ENCODE data around the gene SLU7. TPM values are rescaled to one million over a fixed set of nuclear protein-coding genes. Genes with fewer than 3 reads are reported as not detected.
A peak's percentile ranks its signal among the peaks of the same experiment; 100 is the strongest.

SLU7 gene
- total RNA-seq, 1 donor from 2014 or later: 53.1 TPM

- Mint-ChIP-seq H3K27ac (ENCODE audit: unreplicated experiment) (peak overlapping the region; percentile 22), H3K27me3 (ENCODE audit: unreplicated experiment) (peaks cover 6% of the 10 kb centered on the region), H3K9me3 (ENCODE audit: unreplicated experiment) (no peaks in the 10 kb centered on the region), H3K36me3 (ENCODE audit: low read depth, unreplicated experiment) (peaks cover 6% of the 10 kb centered on the region), H3K4me1 (ENCODE audit: unreplicated experiment) (peaks cover 16% of the 10 kb centered on the region), H3K4me3 (ENCODE audit: unreplicated experiment) (no peak overlapping the region)
- no peak for DNase-seq (ENCODE audit: low spot score)
- no peak for TF ChIP-seq CTCF (IDR thresholded peaks at IDR 0.05; ENCODE audit: unreplicated experiment)
These were observed 15.2 kb upstream of the SLU7 start for GRCh38 chr5:160434022-160434531.

GRCh38 chr5:160432787-160433186 is 13.9 kb upstream of the SLU7 start:
- Mint-ChIP-seq H3K9me3 (ENCODE audit: unreplicated experiment) (no peaks in the 10 kb centered on the region), H3K4me3 (ENCODE audit: unreplicated experiment) (no peak overlapping the region)

GRCh38 chr5:160432196-160432595 is 13.3 kb upstream of the SLU7 start:
- peaks cover 7% of the 10 kb centered on the region for H3K36me3 Mint-ChIP-seq (ENCODE audit: low read depth, unreplicated experiment)
- no peak overlapping the region for H3K4me3 Mint-ChIP-seq (ENCODE audit: unreplicated experiment)
- no peak overlapping the region for H3K27ac Mint-ChIP-seq (ENCODE audit: unreplicated experiment)
- no peaks in the 10 kb centered on the region for H3K9me3 Mint-ChIP-seq (ENCODE audit: unreplicated experiment)
- H3K27me3 Mint-ChIP-seq (ENCODE audit: unreplicated experiment): peaks cover 5% of the 10 kb centered on the region
- peaks cover 9% of the 10 kb centered on the region for H3K4me1 Mint-ChIP-seq (ENCODE audit: unreplicated experiment)
- no peak for TF ChIP-seq CTCF (IDR thresholded peaks at IDR 0.05; ENCODE audit: unreplicated experiment)
- no peak for DNase-seq (ENCODE audit: low spot score)

More at GRCh38 chr5:160432787-160433186, 13.9 kb upstream of the SLU7 start:
- Mint-ChIP-seq H3K4me1 (ENCODE audit: unreplicated experiment) (peaks cover 9% of the 10 kb centered on the region), H3K27me3 (ENCODE audit: unreplicated experiment) (peaks cover 3% of the 10 kb centered on the region), H3K36me3 (ENCODE audit: low read depth, unreplicated experiment) (peaks cover 7% of the 10 kb centered on the region), H3K27ac (ENCODE audit: unreplicated experiment) (no peak overlapping the region)
- DNase-seq (ENCODE audit: low spot score): no peak
- TF ChIP-seq CTCF (IDR thresholded peaks at IDR 0.05; ENCODE audit: unreplicated experiment): no peak

GRCh38 chr5:160427607-160428006 is 8.7 kb upstream of the SLU7 start:
- Mint-ChIP-seq H3K36me3 (ENCODE audit: low read depth, unreplicated experiment) (peaks cover 3% of the 10 kb centered on the region), H3K4me1 (ENCODE audit: unreplicated experiment) (peaks cover 8% of the 10 kb centered on the region), H3K9me3 (ENCODE audit: unreplicated experiment) (no peaks in the 10 kb centered on the region), H3K27ac (ENCODE audit: unreplicated experiment) (no peak overlapping the region), H3K27me3 (ENCODE audit: unreplicated experiment) (peaks cover 7% of the 10 kb centered on the region), H3K4me3 (ENCODE audit: unreplicated experiment) (no peak overlapping the region)
- TF ChIP-seq CTCF (IDR thresholded peaks at IDR 0.05; ENCODE audit: unreplicated experiment): no peak
- no peak for DNase-seq (ENCODE audit: low spot score)

- Mint-ChIP-seq H3K4me1 (ENCODE audit: unreplicated experiment) (peaks cover 27% of the 10 kb centered on the region), H3K9me3 (ENCODE audit: unreplicated experiment) (no peaks in the 10 kb centered on the region)
These were observed 4.2 kb upstream of the SLU7 start for GRCh38 chr5:160423099-160423498.

More at GRCh38 chr5:160423099-160423498, 4.2 kb upstream of the SLU7 start:
- H3K4me3 Mint-ChIP-seq (ENCODE audit: unreplicated experiment): no peak overlapping the region
- H3K27ac Mint-ChIP-seq (ENCODE audit: unreplicated experiment): no peak overlapping the region
- TF ChIP-seq CTCF (IDR thresholded peaks at IDR 0.05; ENCODE audit: unreplicated experiment): no peak
- H3K36me3 Mint-ChIP-seq (ENCODE audit: low read depth, unreplicated experiment): no peaks in the 10 kb centered on the region
- no peak for DNase-seq (ENCODE audit: low spot score)
- peaks cover 13% of the 10 kb centered on the region for H3K27me3 Mint-ChIP-seq (ENCODE audit: unreplicated experiment)

Data from endothelial cell (in vitro differentiated cells).